Measurements from ENCODE around the gene HSPB1.

Gene HSPB1

GRCh38 chr7:76315364-76315763 lies 12.9 kb downstream of the HSPB1 start:
- Histone ChIP-seq H3K27ac (ENCODE audit: low read length) (no peak overlapping the region), H3K36me3 (ENCODE audit: insufficient read depth, low read length) (no peaks in the 10 kb centered on the region; the same call in 1 of the 2 replicates), H3K9ac (ENCODE audit: low read depth, low read length) (no peak overlapping the region), H3K27me3 (ENCODE audit: insufficient read depth, low read length, poor library complexity) (no peaks in the 10 kb centered on the region), H3K4me2 (ENCODE audit: insufficient read depth, low read length) (no peak overlapping the region), H3K4me1 (ENCODE audit: insufficient read depth, low read length) (peaks cover 26% of the 10 kb centered on the region), H4K20me1 (ENCODE audit: insufficient read depth, low read length) (no peaks in the 10 kb centered on the region), H3K9me3 (ENCODE audit: insufficient read depth, low read length, severe bottlenecking) (no peaks in the 10 kb centered on the region), H3K79me2 (ENCODE audit: insufficient read depth, low read length) (peaks cover 12% of the 10 kb centered on the region), H3K4me3 (ENCODE audit: low read depth in 1 of 2, low read length in 2 of 2) (no peak overlapping the region), H2AFZ (ENCODE audit: low read depth, low read length) (no peak overlapping the region)
- DNase-seq (no peak), ATAC-seq (ENCODE audit: insufficient read depth, low read depth) (no peak)
- TF ChIP-seq CTCF (IDR thresholded peaks at IDR 0.05; ENCODE audit: borderline replicate concordance, extremely low read depth, low read length, poor library complexity, severe bottlenecking) = no peak
- TF ChIP-seq EZH2 (IDR thresholded peaks at IDR 0.05; ENCODE audit: borderline replicate concordance, low read depth, low read length, severe bottlenecking) = no peak

GRCh38 chr7:76316984-76317781 lies 14.7 kb downstream of the HSPB1 start:
- Histone ChIP-seq H2AFZ (ENCODE audit: low read depth, low read length) (peak overlapping the region; percentile 87), H3K79me2 (ENCODE audit: insufficient read depth, low read length) (peaks cover 12% of the 10 kb centered on the region), H3K4me2 (ENCODE audit: insufficient read depth, low read length) (peak overlapping the region; percentile 84), H3K4me3 (ENCODE audit: low read depth in 1 of 2, low read length in 2 of 2) (peak overlapping the region; percentile 17 to 87; a peak in 3 of 4 replicates), H3K4me1 (ENCODE audit: insufficient read depth, low read length) (peaks cover 26% of the 10 kb centered on the region), H4K20me1 (ENCODE audit: insufficient read depth, low read length) (no peaks in the 10 kb centered on the region), H3K9ac (ENCODE audit: low read depth, low read length) (peak overlapping the region; percentile 90), H3K9me3 (ENCODE audit: insufficient read depth, low read length, severe bottlenecking) (no peaks in the 10 kb centered on the region), H3K27me3 (ENCODE audit: insufficient read depth, low read length, poor library complexity) (no peaks in the 10 kb centered on the region), H3K36me3 (ENCODE audit: insufficient read depth, low read length) (peaks cover 1% of the 10 kb centered on the region; the same call in 1 of the 2 replicates), H3K27ac (ENCODE audit: low read length) (peak overlapping the region; percentile 86)
- TF ChIP-seq EZH2 (IDR thresholded peaks at IDR 0.05; ENCODE audit: borderline replicate concordance, low read depth, low read length, severe bottlenecking) (no peak), CTCF (IDR thresholded peaks at IDR 0.05; ENCODE audit: borderline replicate concordance, extremely low read depth, low read length, poor library complexity, severe bottlenecking) (no peak)
- ATAC-seq (ENCODE audit: insufficient read depth, low read depth) = no peak
- no peak for DNase-seq

GRCh38 chr7:76317782-76318487 lies 15.5 kb downstream of the HSPB1 start:
- ATAC-seq (ENCODE audit: insufficient read depth, low read depth) = peak; percentile 94
- H3K4me1 ChIP-seq (ENCODE audit: insufficient read depth, low read length) = peaks cover 26% of the 10 kb centered on the region
- no peak for TF ChIP-seq CTCF (IDR thresholded peaks at IDR 0.05; ENCODE audit: borderline replicate concordance, extremely low read depth, low read length, poor library complexity, severe bottlenecking)
- TF ChIP-seq EZH2 (IDR thresholded peaks at IDR 0.05; ENCODE audit: borderline replicate concordance, low read depth, low read length, severe bottlenecking) = no peak
- H3K9me3 ChIP-seq (ENCODE audit: insufficient read depth, low read length, severe bottlenecking) = no peaks in the 10 kb centered on the region
- H3K27ac ChIP-seq (ENCODE audit: low read length) = peak overlapping the region; percentile 91
- H3K36me3 ChIP-seq (ENCODE audit: insufficient read depth, low read length) = peaks cover 8% of the 10 kb centered on the region
- peak overlapping the region; percentile 90 for H3K9ac ChIP-seq (ENCODE audit: low read depth, low read length)
- no peaks in the 10 kb centered on the region for H3K27me3 ChIP-seq (ENCODE audit: insufficient read depth, low read length, poor library complexity)
- H2AFZ ChIP-seq (ENCODE audit: low read depth, low read length) = peak overlapping the region; percentile 91
- DNase-seq = peak; percentile 98
- H3K4me2 ChIP-seq (ENCODE audit: insufficient read depth, low read length) = peak overlapping the region; percentile 84
- peak overlapping the region; percentile 51 to 87; a peak in 3 of 4 replicates for H3K4me3 ChIP-seq (ENCODE audit: low read depth in 1 of 2, low read length in 2 of 2)
- peaks cover 5% of the 10 kb centered on the region; the same call in 1 of the 2 replicates for H4K20me1 ChIP-seq (ENCODE audit: insufficient read depth, low read length)
- H3K79me2 ChIP-seq (ENCODE audit: insufficient read depth, low read length) = peaks cover 12% of the 10 kb centered on the region

Measured in DND-41 (cell line).